H9 (cell line): ENCODE data around the gene CHPF2. TPM values are rescaled to one million over a fixed set of nuclear protein-coding genes. Genes with fewer than 3 reads are reported as not detected.

Experiments
- DNase-seq: peaks from one replicate; pipeline ENCODE4 v3.0.0-alpha.2; 2017
- H2AFZ ChIP-seq: one replicate; pipeline ENCODE4 v1.6.1; 2013; ENCODE audit warnings: mild to moderate bottlenecking, low read length, control low read depth, moderate library complexity
- H2AK5ac ChIP-seq: 2 replicates; pipeline ENCODE4 v1.6.1; 2013; ENCODE audit warnings: low read length, control low read depth, mixed read lengths; ENCODE audit not compliant: insufficient read length
- H2BK120ac ChIP-seq: one replicate; pipeline ENCODE4 v1.6.1; 2013; ENCODE audit warnings: low read depth, mild to moderate bottlenecking, low read length, control low read depth, inconsistent platforms; ENCODE audit not compliant: poor library complexity, severe bottlenecking
- H2BK12ac ChIP-seq: 2 replicates; pipeline ENCODE4 v1.6.1; 2013; ENCODE audit warnings: low read length, control low read depth, mixed read lengths, low read depth; ENCODE audit not compliant: insufficient read length
- H2BK15ac ChIP-seq: 2 replicates; pipeline ENCODE4 v1.6.1; 2013; ENCODE audit warnings: low read depth, low read length, control low read depth
- H2BK20ac ChIP-seq: one replicate; pipeline ENCODE4 v1.6.1; 2013; ENCODE audit warnings: low read depth, mild to moderate bottlenecking, low read length, control low read depth, inconsistent platforms; ENCODE audit not compliant: poor library complexity, severe bottlenecking
- H2BK5ac ChIP-seq: 2 replicates; pipeline ENCODE4 v1.6.1; 2013; ENCODE audit warnings: low read length, control low read depth, mixed read lengths; ENCODE audit not compliant: insufficient read length
- H3K14ac ChIP-seq: 2 replicates; pipeline ENCODE4 v1.6.1; 2013; ENCODE audit warnings: low read length, control low read depth; ENCODE audit not compliant: insufficient read depth
- H3K18ac ChIP-seq: 2 replicates; pipeline ENCODE4 v1.6.1; 2013; ENCODE audit warnings: low read depth, mild to moderate bottlenecking, mixed read lengths, low read length, control low read depth; ENCODE audit not compliant: insufficient read length
- H3K23ac ChIP-seq: 2 replicates; pipeline ENCODE4 v1.6.1; 2013; ENCODE audit warnings: low read length, control low read depth, mixed read lengths, low read depth; ENCODE audit not compliant: insufficient read length
- H3K23me2 ChIP-seq: 2 replicates; pipeline ENCODE4 v1.6.1; 2013; ENCODE audit warnings: low read depth, mild to moderate bottlenecking, mixed read lengths, low read length, control low read depth; ENCODE audit not compliant: insufficient read length, poor library complexity, severe bottlenecking
- H3K27ac ChIP-seq: 2 replicates; pipeline ENCODE4 v1.5.1; 2013; ENCODE audit warnings: low read length, control low read depth, mixed read lengths, low read depth; ENCODE audit not compliant: insufficient read length
- H3K27me3 ChIP-seq: 2 replicates; pipeline ENCODE4 v1.6.1; 2013; ENCODE audit warnings: low read length, control low read depth, inconsistent platforms; ENCODE audit not compliant: insufficient read depth
- H3K4ac ChIP-seq: 2 replicates; pipeline ENCODE4 v1.6.1; 2013; ENCODE audit warnings: low read depth, mild to moderate bottlenecking, control low read depth, inconsistent platforms, low read length, moderate library complexity
- H3K4me1 ChIP-seq: 2 replicates; pipeline ENCODE4 v1.6.1; 2013; ENCODE audit warnings: low read length, control low read depth, inconsistent platforms; ENCODE audit not compliant: insufficient read depth
- H3K4me2 ChIP-seq: 2 replicates; pipeline ENCODE4 v1.6.1; 2013; ENCODE audit warnings: low read length, control low read depth, mixed read lengths; ENCODE audit not compliant: insufficient read length, insufficient read depth
- H3K56ac ChIP-seq: 2 replicates; pipeline ENCODE4 v1.6.1; 2013; ENCODE audit warnings: low read depth, mild to moderate bottlenecking, mixed read lengths, low read length, control low read depth; ENCODE audit not compliant: insufficient read length
- H3K79me1 ChIP-seq: 2 replicates; pipeline ENCODE4 v1.6.1; 2013; ENCODE audit warnings: low read depth, mild to moderate bottlenecking, moderate library complexity, low read length, control low read depth, inconsistent platforms; ENCODE audit not compliant: insufficient read depth, poor library complexity, severe bottlenecking
- H3K79me2 ChIP-seq: 2 replicates; pipeline ENCODE4 v1.6.1; 2013; ENCODE audit warnings: low read length, control low read depth, inconsistent platforms; ENCODE audit not compliant: insufficient read depth
- H3K9ac ChIP-seq: 2 replicates; pipeline ENCODE4 v1.6.1; 2013; ENCODE audit warnings: low read length, control low read depth, mixed read lengths; ENCODE audit not compliant: insufficient read length; ENCODE audit errors: extremely low read depth
- H3K9me3 ChIP-seq: one replicate; pipeline ENCODE4 v1.6.1; 2013; ENCODE audit warnings: low read depth, low read length, inconsistent platforms; ENCODE audit not compliant: control insufficient read depth
- H3T11ph ChIP-seq: one replicate; pipeline ENCODE4 v1.6.1; 2013; ENCODE audit warnings: mild to moderate bottlenecking, low read length, control low read depth, inconsistent platforms
- H4K20me1 ChIP-seq: one replicate; pipeline ENCODE4 v1.6.1; 2013; ENCODE audit not compliant: control insufficient read depth, insufficient read length, insufficient read depth
- H4K5ac ChIP-seq: 2 replicates; pipeline ENCODE4 v1.6.1; 2013; ENCODE audit warnings: low read depth, mild to moderate bottlenecking, mixed read lengths, low read length, control low read depth; ENCODE audit not compliant: insufficient read length
- H4K8ac ChIP-seq: replicated peaks from 2 replicates; pipeline ENCODE4 v1.6.1; 2013; ENCODE audit warnings: low read length, control low read depth, mixed read lengths, low read depth; ENCODE audit not compliant: insufficient read length
- H4K91ac ChIP-seq: 2 replicates; pipeline ENCODE4 v1.6.1; 2013; ENCODE audit warnings: low read depth, mild to moderate bottlenecking, moderate library complexity, mixed read lengths, low read length, control low read depth; ENCODE audit not compliant: insufficient read length
- H3K27ac Mint-ChIP-seq, 3 experiments: 2 replicates in 2 of 3; 3 replicates in 1 of 3; pipeline ENCODE4 v1.8.0; 2020 to 2021; ENCODE audit warnings: mixed read lengths in 3 of 3, mild to moderate bottlenecking in 1 of 3, moderate library complexity in 1 of 3
- H3K27me3 Mint-ChIP-seq: 2 replicates; pipeline ENCODE4 v1.8.0; 2021; ENCODE audit warnings: low read depth, mild to moderate bottlenecking, moderate library complexity, mixed read lengths
- H3K36me3 Mint-ChIP-seq, 3 experiments: 2 replicates in 2 of 3; 3 replicates in 1 of 3; pipeline ENCODE4 v1.8.0; 2020 to 2021; ENCODE audit warnings: low read depth in 3 of 3, mixed read lengths in 3 of 3; ENCODE audit not compliant: insufficient read depth in 1 of 3
- H3K4me1 Mint-ChIP-seq, 2 experiments: 2 replicates each; pipeline ENCODE4 v1.8.0; 2020; ENCODE audit warnings: mixed read lengths in 2 of 2
- H3K4me3 Mint-ChIP-seq, 2 experiments: 2 replicates in 1 of 2; 3 replicates in 1 of 2; pipeline ENCODE4 v1.8.0; 2020 to 2021; ENCODE audit warnings: mild to moderate bottlenecking in 2 of 2, mixed read lengths in 2 of 2, moderate library complexity in 1 of 2
- H3K9me3 Mint-ChIP-seq, 2 experiments: 2 replicates in 1 of 2; 3 replicates in 1 of 2; pipeline ENCODE4 v1.8.0; 2020; ENCODE audit warnings: mild to moderate bottlenecking in 2 of 2, mixed read lengths in 2 of 2, moderate library complexity in 1 of 2
- WGBS: extraction: QIAGEN DNeasy Blood & Tissue Kit; methylation state at CpG from one replicate; pipeline ENCODE4 v1.1.7; 2013; ENCODE audit warnings: missing lambda C conversion rate, low lambda C conversion rate, mixed read lengths; ENCODE audit not compliant: insufficient read length; ENCODE audit errors: extremely low coverage; 5-methylcytosine and 5-hydroxymethylcytosine counted together
- total RNA-seq: library from RNA; stranded (reverse); gene quantifications from 2 replicates; pipeline ENCODE4 v1.2.1, GENCODE V29; 2021
- TF ChIP-seq, protein P1 (sequence below): fragments of 200-600 bp; sonication (generic); conservative IDR thresholded peaks from 3 replicates; pipeline ENCODE4 v1.8.0; 2021; ENCODE audit warnings: antibody characterized with exemption, mild to moderate bottlenecking

Gene CHPF2
- total RNA-seq, 1 experiment from 2014 or later = 25.7 TPM

DNA sequence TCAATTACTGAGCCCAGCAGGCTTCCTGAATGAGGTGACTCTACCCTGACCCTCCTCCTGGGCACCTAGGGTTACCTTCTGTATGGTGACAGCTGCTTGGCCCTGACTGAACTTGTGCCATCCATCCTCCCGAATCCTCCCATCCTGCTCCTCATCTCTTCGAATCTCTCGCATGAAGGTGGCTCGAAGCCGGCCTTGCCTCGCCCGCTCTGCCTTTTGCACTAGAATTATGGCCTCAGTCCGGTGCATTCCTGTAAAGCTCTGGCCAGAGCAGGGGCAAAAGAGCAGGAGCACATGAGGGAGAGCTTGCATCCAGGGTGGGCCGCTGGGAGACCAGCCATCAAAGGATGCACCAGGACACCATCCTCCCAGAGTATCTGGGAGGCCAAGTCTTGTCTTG, 29.4 kb upstream of the CHPF2 start:
- H3K9me3 Mint-ChIP-seq = no peaks in the 10 kb centered on the region
- TF ChIP-seq, protein P1, sequence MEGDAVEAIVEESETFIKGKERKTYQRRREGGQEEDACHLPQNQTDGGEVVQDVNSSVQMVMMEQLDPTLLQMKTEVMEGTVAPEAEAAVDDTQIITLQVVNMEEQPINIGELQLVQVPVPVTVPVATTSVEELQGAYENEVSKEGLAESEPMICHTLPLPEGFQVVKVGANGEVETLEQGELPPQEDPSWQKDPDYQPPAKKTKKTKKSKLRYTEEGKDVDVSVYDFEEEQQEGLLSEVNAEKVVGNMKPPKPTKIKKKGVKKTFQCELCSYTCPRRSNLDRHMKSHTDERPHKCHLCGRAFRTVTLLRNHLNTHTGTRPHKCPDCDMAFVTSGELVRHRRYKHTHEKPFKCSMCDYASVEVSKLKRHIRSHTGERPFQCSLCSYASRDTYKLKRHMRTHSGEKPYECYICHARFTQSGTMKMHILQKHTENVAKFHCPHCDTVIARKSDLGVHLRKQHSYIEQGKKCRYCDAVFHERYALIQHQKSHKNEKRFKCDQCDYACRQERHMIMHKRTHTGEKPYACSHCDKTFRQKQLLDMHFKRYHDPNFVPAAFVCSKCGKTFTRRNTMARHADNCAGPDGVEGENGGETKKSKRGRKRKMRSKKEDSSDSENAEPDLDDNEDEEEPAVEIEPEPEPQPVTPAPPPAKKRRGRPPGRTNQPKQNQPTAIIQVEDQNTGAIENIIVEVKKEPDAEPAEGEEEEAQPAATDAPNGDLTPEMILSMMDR = no peak
- WGBS = no CpG with 5 or more reads among the region's 9 CpGs

More for the DNA sequence above, 29.4 kb upstream of the CHPF2 start:
- H3K9me3 ChIP-seq = no peaks in the 10 kb centered on the region
- no peak overlapping the region for H2AK5ac ChIP-seq
- no peak overlapping the region for H4K8ac ChIP-seq
- no peak overlapping the region for H2BK120ac ChIP-seq
- Mint-ChIP-seq H3K4me3 (no peak overlapping the region), H3K27me3 (peaks cover 52% of the 10 kb centered on the region), H3K27ac (no peak overlapping the region; a peak in 1 of 7 replicates), H3K4me1 (peaks cover 3 to 5% of the 10 kb centered on the region in 2 experiments), H3K36me3 (no peaks in the 10 kb centered on the region; a peak in 1 of 7 replicates)
- no peak overlapping the region for H4K91ac ChIP-seq
- no peak for DNase-seq
- no peaks in the 10 kb centered on the region; the same call in 1 of the 2 replicates for H3K4me1 ChIP-seq
- no peaks in the 10 kb centered on the region for H3K27me3 ChIP-seq
- H4K5ac ChIP-seq = no peak overlapping the region
- H3K79me1 ChIP-seq = no peaks in the 10 kb centered on the region
- no peaks in the 10 kb centered on the region for H3K23me2 ChIP-seq
- H3K4ac ChIP-seq = no peak overlapping the region
- no peak overlapping the region for H2BK15ac ChIP-seq
- no peak overlapping the region for H3K56ac ChIP-seq
- no peak overlapping the region for H3K18ac ChIP-seq
- H2BK5ac ChIP-seq = no peak overlapping the region
- no peak overlapping the region for H3K27ac ChIP-seq
- H3K23ac ChIP-seq = no peak overlapping the region
- H2BK20ac ChIP-seq = no peak overlapping the region
- no peak overlapping the region for H3K4me2 ChIP-seq
- H3T11ph ChIP-seq = no peak overlapping the region
- H3K9ac ChIP-seq = no peak overlapping the region
- no peaks in the 10 kb centered on the region for H3K79me2 ChIP-seq
- H2AFZ ChIP-seq = no peak overlapping the region
- H4K20me1 ChIP-seq = peaks cover 3% of the 10 kb centered on the region
- H3K14ac ChIP-seq = no peak overlapping the region
- no peak overlapping the region for H2BK12ac ChIP-seq
